CD14-positive monocyte (primary cell): Measurements from ENCODE around the gene LYRM4. TPM values are rescaled to one million over a fixed set of nuclear protein-coding genes. Genes with fewer than 3 reads are reported as not detected.

Experiments
- DNase-seq, 3 donors: peaks; one replicate each; pipeline ENCODE4 v3.0.0-alpha.2; 2011 to 2022
- H2AFZ ChIP-seq: 2 replicates; pipeline ENCODE4 v1.6.0; 2012; ENCODE audit warnings: mild to moderate bottlenecking, low read depth, low read length, inconsistent platforms; ENCODE audit not compliant: insufficient read depth, poor library complexity, severe bottlenecking
- H3K27ac ChIP-seq, 2 donors: 1 replicate in 1 of 2; 2 replicates in 1 of 2; pipeline ENCODE4 v1.5.1; 2012 to 2013; ENCODE audit warnings: low read length in 2 of 2, control low read depth in 1 of 2, inconsistent platforms in 1 of 2, low read depth in 1 of 2, mild to moderate bottlenecking in 1 of 2
- H3K27me3 ChIP-seq, 2 donors: one replicate each; pipeline versions ENCODE4 v1.6.0 to v1.6.1; 2011 to 2013; ENCODE audit warnings: low read length in 2 of 2; ENCODE audit not compliant: control insufficient read depth in 2 of 2, insufficient read depth in 2 of 2
- H3K36me3 ChIP-seq, 2 donors: replicated peaks in 1 of 2; 1 replicate in 1 of 2; 2 replicates in 1 of 2; pipeline versions ENCODE4 v1.5.1 to v1.6.1; 2012 to 2013; ENCODE audit warnings: low read length in 2 of 2, control low read depth in 1 of 2, inconsistent platforms in 1 of 2, mild to moderate bottlenecking in 1 of 2; ENCODE audit not compliant: insufficient read depth in 2 of 2, control insufficient read depth in 1 of 2
- H3K4me1 ChIP-seq, 2 donors: 1 replicate in 1 of 2; 2 replicates in 1 of 2; pipeline versions ENCODE4 v1.5.1 to v1.6.1; 2012 to 2013; ENCODE audit warnings: low read length in 2 of 2, control low read depth in 1 of 2, inconsistent platforms in 1 of 2, mild to moderate bottlenecking in 1 of 2, moderate library complexity in 1 of 2; ENCODE audit not compliant: insufficient read depth in 2 of 2, control insufficient read depth in 1 of 2
- H3K4me2 ChIP-seq: replicated peaks from 2 replicates; pipeline ENCODE3; 2012; ENCODE audit warnings: low read length, moderate library complexity, mild to moderate bottlenecking; ENCODE audit not compliant: poor library complexity, severe bottlenecking; ENCODE audit errors: extremely low read depth
- H3K4me3 ChIP-seq, 3 experiments: fragments of 200-600 bp in 1 of 3; sonication (generic) in 1 of 3; replicated peaks in 1 of 3; 1 replicate in 2 of 3; 2 replicates in 1 of 3; pipeline ENCODE4 v1.5.1; 2011 to 2013; ENCODE audit warnings: low read length in 3 of 3, mild to moderate bottlenecking in 3 of 3, control low read depth in 2 of 3, low read depth in 2 of 3, inconsistent platforms in 1 of 3, moderate library complexity in 1 of 3
- H3K79me2 ChIP-seq: 2 replicates; pipeline ENCODE4 v1.6.0; 2012; ENCODE audit warnings: mild to moderate bottlenecking, control low read depth, inconsistent platforms, low read length, moderate library complexity; ENCODE audit not compliant: insufficient read depth
- H3K9ac ChIP-seq: 2 replicates; pipeline ENCODE4 v1.6.0; 2017; ENCODE audit warnings: low read length, mild to moderate bottlenecking; ENCODE audit not compliant: insufficient read depth, poor library complexity, severe bottlenecking
- H3K9me3 ChIP-seq, 2 donors: replicated peaks in 1 of 2; 1 replicate in 1 of 2; 2 replicates in 1 of 2; pipeline versions ENCODE4 v1.5.1 to v1.6.1; 2012 to 2013; ENCODE audit warnings: low read length in 2 of 2, control low read depth in 1 of 2; ENCODE audit not compliant: control insufficient read depth in 1 of 2, insufficient read depth in 1 of 2
- H4K20me1 ChIP-seq: 2 replicates; pipeline ENCODE4 v1.6.0; 2012; ENCODE audit warnings: mild to moderate bottlenecking, low read length, control low read depth, moderate library complexity; ENCODE audit not compliant: insufficient read depth
- H3K27ac Mint-ChIP-seq, 7 donors: one replicate each; pipeline ENCODE4 v1.8.0; 2020; ENCODE audit warnings: mild to moderate bottlenecking in 7 of 7, mixed read lengths in 7 of 7, moderate library complexity in 6 of 7, inconsistent platforms in 2 of 7
- H3K27me3 Mint-ChIP-seq, 3 donors: one replicate each; pipeline ENCODE4 v1.8.0; 2021 to 2022; ENCODE audit warnings: low read depth in 3 of 3, mild to moderate bottlenecking in 3 of 3, mixed read lengths in 3 of 3, moderate library complexity in 3 of 3, inconsistent platforms in 1 of 3
- H3K36me3 Mint-ChIP-seq, 2 donors: one replicate each; pipeline ENCODE4 v1.8.0; 2020; ENCODE audit warnings: mixed read lengths in 2 of 2, inconsistent platforms in 1 of 2, mild to moderate bottlenecking in 1 of 2
- H3K4me1 Mint-ChIP-seq: one replicate; pipeline ENCODE4 v1.8.0; 2020; ENCODE audit warnings: mild to moderate bottlenecking, mixed read lengths
- H3K4me3 Mint-ChIP-seq, 2 donors: one replicate each; pipeline ENCODE4 v1.8.0; 2020; ENCODE audit warnings: mild to moderate bottlenecking in 2 of 2, mixed read lengths in 2 of 2, moderate library complexity in 1 of 2
- H3K9me3 Mint-ChIP-seq, 7 donors: one replicate each; pipeline ENCODE4 v1.8.0; 2020 to 2022; ENCODE audit warnings: mixed read lengths in 7 of 7, mild to moderate bottlenecking in 6 of 7, moderate library complexity in 6 of 7, inconsistent platforms in 2 of 7
- WGBS: methylation state at CpG from one replicate; pipeline ENCODE4 v1.1.5; 2013; ENCODE audit warnings: missing lambda C conversion rate; ENCODE audit not compliant: insufficient coverage; 5-methylcytosine and 5-hydroxymethylcytosine counted together
- intact Hi-C, 2 donors: fragments of 100-400 bp; cut with micrococcal nuclease; formaldehyde crosslinking; loops; one replicate each; pipeline versions ENCODE4 v1.15.0 to v1.15.1; 2023
- polyA plus RNA-seq, 3 donors: library from polyadenylated mRNA; depleted of rRNA in 1 of 3; unstranded in 2 of 3; stranded (reverse) in 1 of 3; fragments of 300-500 nt in 2 of 3; fragments of >200 nt in 1 of 3; fragmentation: Illumina TruSeq in 2 of 3; gene quantifications; 1 replicate in 2 of 3; 2 replicates in 1 of 3; pipeline ENCODE4 v1.2.3, GENCODE V29; 2012 to 2021
- TF ChIP-seq, protein P1 (sequence below): fragments of 200-600 bp; IDR thresholded peaks from one replicate; pipeline ENCODE4 v1.8.0; 2022; ENCODE audit warnings: antibody characterized with exemption, mild to moderate bottlenecking

LYRM4 gene
- polyA plus RNA-seq, 3 donors, result 13.7 to 19.6 (median 18.1) TPM

DNA sequence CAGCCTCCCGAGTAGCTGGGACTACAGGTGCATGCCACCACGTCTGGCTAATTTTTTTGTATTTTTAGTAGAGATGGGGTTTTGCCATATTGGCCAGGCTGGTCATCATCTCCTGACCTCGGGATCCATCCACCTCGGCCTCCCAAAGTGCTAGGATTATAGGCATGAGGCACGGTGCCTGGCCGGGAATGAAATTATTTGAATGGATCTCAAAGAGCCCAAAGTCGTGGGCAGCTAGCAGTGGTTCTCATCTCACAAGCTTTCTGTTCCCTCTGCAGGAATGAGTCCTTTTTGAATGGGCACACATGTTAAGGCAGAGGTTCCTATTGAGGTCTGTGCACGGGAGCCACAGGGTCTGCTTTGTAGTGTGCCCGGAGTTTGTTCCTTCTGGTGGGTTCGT is 140.7 kb downstream of the LYRM4 start:
- Histone ChIP-seq H3K9me3 (peaks cover 0 to 2% of the 10 kb centered on the region in 2 donors), H3K36me3 (no peaks in the 10 kb centered on the region), H4K20me1 (no peaks in the 10 kb centered on the region), H3K27me3 (no peaks in the 10 kb centered on the region), H3K4me1 (no peaks in the 10 kb centered on the region), H3K27ac (no peak overlapping the region), H3K4me3 (no peak overlapping the region), H3K4me2 (no peak overlapping the region), H2AFZ (no peak overlapping the region), H3K79me2 (no peaks in the 10 kb centered on the region), H3K9ac (no peak overlapping the region)
- Mint-ChIP-seq H3K36me3 (peaks cover 0 to 2% of the 10 kb centered on the region in 2 donors), H3K4me3 (no peak overlapping the region), H3K4me1 (peaks cover 29% of the 10 kb centered on the region), H3K27ac (no peak overlapping the region), H3K27me3 (peaks cover 0 to 4% (median 0%) of the 10 kb centered on the region in 3 donors), H3K9me3 (peaks cover 0 to 11% (median 6%) of the 10 kb centered on the region in 7 donors)
- 81% methylated on average over 8 of the region's 10 CpGs for WGBS
- TF ChIP-seq, protein P1, sequence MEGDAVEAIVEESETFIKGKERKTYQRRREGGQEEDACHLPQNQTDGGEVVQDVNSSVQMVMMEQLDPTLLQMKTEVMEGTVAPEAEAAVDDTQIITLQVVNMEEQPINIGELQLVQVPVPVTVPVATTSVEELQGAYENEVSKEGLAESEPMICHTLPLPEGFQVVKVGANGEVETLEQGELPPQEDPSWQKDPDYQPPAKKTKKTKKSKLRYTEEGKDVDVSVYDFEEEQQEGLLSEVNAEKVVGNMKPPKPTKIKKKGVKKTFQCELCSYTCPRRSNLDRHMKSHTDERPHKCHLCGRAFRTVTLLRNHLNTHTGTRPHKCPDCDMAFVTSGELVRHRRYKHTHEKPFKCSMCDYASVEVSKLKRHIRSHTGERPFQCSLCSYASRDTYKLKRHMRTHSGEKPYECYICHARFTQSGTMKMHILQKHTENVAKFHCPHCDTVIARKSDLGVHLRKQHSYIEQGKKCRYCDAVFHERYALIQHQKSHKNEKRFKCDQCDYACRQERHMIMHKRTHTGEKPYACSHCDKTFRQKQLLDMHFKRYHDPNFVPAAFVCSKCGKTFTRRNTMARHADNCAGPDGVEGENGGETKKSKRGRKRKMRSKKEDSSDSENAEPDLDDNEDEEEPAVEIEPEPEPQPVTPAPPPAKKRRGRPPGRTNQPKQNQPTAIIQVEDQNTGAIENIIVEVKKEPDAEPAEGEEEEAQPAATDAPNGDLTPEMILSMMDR, result no peak
- DNase-seq, result no peak
- intact Hi-C loops, result no loop called here

DNA sequence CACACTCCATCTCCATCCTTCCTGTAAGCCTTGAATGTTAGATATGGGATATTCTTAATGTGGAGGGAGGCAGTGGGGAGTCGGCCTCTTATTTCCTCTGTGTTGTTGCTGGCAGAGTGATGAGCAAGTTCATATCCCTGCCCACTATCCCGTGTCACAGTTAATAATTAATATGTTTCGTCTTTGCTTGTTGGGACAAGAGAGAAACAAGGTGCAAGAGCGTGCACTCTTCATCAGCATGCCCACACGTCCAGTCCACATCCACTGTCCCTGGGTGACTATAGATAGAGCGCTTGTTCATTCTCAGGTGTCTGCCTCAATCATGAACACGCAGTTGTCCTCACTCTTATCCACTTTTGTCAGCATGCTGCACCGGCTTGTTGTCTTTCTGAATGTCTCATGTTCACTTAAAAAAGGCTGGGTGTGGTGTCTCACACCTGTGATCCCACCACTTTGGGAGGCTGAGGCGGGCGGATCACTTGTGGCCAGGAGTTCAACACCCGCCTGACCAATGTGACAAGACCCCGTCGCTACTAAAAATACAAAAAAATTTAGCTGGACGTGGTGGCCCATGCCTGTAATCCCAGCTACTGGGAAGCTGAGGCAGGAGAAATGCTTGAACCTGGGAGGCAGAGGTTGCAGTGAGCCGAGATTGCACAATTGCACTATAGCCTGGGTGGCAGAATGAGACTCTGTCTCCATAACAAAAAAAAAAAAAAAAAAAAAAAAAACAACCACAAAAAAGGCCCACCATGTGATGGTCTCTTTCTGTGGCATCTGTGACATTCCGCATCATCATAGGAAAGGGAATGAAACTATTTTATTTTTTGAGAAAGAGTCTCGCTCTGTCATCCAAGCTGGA is 141.4 kb downstream of the LYRM4 start:
- H3K9ac ChIP-seq, result no peak overlapping the region
- no peaks in the 10 kb centered on the region for H3K79me2 ChIP-seq
- DNase-seq, result no peak
- no peaks in the 10 kb centered on the region for H3K4me1 ChIP-seq
- Mint-ChIP-seq H3K27ac (no peak overlapping the region), H3K4me1 (peaks cover 29% of the 10 kb centered on the region), H3K36me3 (peaks cover 0 to 2% of the 10 kb centered on the region in 2 donors), H3K27me3 (peaks cover 0 to 2% (median 0%) of the 10 kb centered on the region in 3 donors), H3K9me3 (peaks cover 0 to 11% (median 6%) of the 10 kb centered on the region in 7 donors), H3K4me3 (no peak overlapping the region)
- no peak overlapping the region for H3K4me3 ChIP-seq
- intact Hi-C loops, result no loop called here
- no peak overlapping the region for H3K4me2 ChIP-seq
- peaks cover 0 to 2% of the 10 kb centered on the region in 2 donors for H3K9me3 ChIP-seq
- no peaks in the 10 kb centered on the region for H3K36me3 ChIP-seq
- no peak overlapping the region for H3K27ac ChIP-seq
- no peaks in the 10 kb centered on the region for H4K20me1 ChIP-seq
- no peaks in the 10 kb centered on the region for H3K27me3 ChIP-seq
- H2AFZ ChIP-seq, result no peak overlapping the region
- TF ChIP-seq, protein P1, result no peak
- WGBS, result 82% methylated on average over 5 of the region's 17 CpGs
